ENCODE results near the gene POLD2. TPM values are rescaled to one million over a fixed set of nuclear protein-coding genes. Genes with fewer than 3 reads are reported as not detected.
"Not testable (repeated sequence)": the region's sequence is repeated elsewhere in the genome, so short reads cannot be mapped to it uniquely, and the experiment has no call there.

Gene POLD2
- polyA plus RNA-seq, 3 donors = 51.4 to 116 (median 96.0) TPM

DNA sequence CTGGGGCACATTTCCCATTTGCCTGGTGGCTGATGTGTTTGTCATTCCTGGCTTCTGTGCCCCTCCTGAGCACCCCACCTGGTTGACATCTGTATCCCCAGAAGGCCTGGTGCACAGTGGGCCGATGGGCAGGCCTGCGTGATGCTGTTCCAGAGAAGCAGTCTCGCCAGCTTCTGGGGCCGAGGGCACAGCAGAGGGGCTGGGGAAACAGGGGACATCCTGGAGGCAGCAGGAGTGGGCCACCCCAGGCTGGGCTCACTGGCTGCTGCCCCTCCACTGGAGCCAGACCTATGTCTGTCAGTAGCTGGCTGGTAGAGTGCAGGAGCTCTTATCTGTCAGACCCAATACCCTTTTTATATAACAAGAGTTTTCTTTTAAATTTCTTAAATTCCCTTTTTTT, 18.7 kb upstream of the POLD2 start:
- WGBS, 3 donors = 90 to 94% (median 93%) methylated on average over 4 of the region's 4 CpGs
- H3K27ac ChIP-seq (ENCODE audit: low read depth, low read length) = no peak overlapping the region

GRCh38 chr7:44141221-44141850, 18.0 kb upstream of the POLD2 start, which contains the start of gene MYL7:
Gene MYL7, minus strand, starts transcription at chr7:44141332. Its CDS starts 27 bp downstream, at chr7:44141305.
- 77 to 87% (median 87%) methylated on average over 6 of the region's 6 CpGs for WGBS, 3 donors

GRCh38 chr7:44140341-44140740, 17.0 kb upstream of the POLD2 start:
- 76 to 90% (median 87%) methylated on average over 7 to 10 of the region's 10 CpGs for WGBS, 3 donors

More at GRCh38 chr7:44141221-44141850, 18.0 kb upstream of the POLD2 start, which contains the start of gene MYL7:
- H3K27ac ChIP-seq (ENCODE audit: low read depth, low read length) = no peak within 1 kb of the TSS

GRCh38 chr7:44139311-44140010, 16.1 kb upstream of the POLD2 start:
- WGBS, 3 donors = 87 to 89% (median 88%) methylated on average over 14 of the region's 14 CpGs
- H3K27ac ChIP-seq (ENCODE audit: low read depth, low read length) = no peak overlapping the region

More at GRCh38 chr7:44140341-44140740, 17.0 kb upstream of the POLD2 start:
- H3K27ac ChIP-seq (ENCODE audit: low read depth, low read length) = no peak overlapping the region

GRCh38 chr7:44138698-44139097, 15.3 kb upstream of the POLD2 start:
- WGBS, 3 donors = 77 to 86% (median 85%) methylated on average over 8 of the region's 8 CpGs

GRCh38 chr7:44136731-44137130, 13.4 kb upstream of the POLD2 start:
- 78 to 88% (median 85%) methylated on average over 5 of the region's 5 CpGs for WGBS, 3 donors
- H3K27ac ChIP-seq (ENCODE audit: low read depth, low read length) = no peak overlapping the region

More at GRCh38 chr7:44138698-44139097, 15.3 kb upstream of the POLD2 start:
- H3K27ac ChIP-seq (ENCODE audit: low read depth, low read length) = no peak overlapping the region

- H3K27ac ChIP-seq (ENCODE audit: low read depth, low read length) = no peak overlapping the region
- WGBS, 3 donors = 86 to 94% (median 89%) methylated on average over 4 of the region's 4 CpGs
These were observed 11.7 kb upstream of the POLD2 start for GRCh38 chr7:44134943-44135628.

GRCh38 chr7:44133295-44133694, 9.9 kb upstream of the POLD2 start:
- WGBS, 3 donors = 71 to 84% (median 83%) methylated on average over 3 of the region's 3 CpGs
- H3K27ac ChIP-seq (ENCODE audit: low read depth, low read length) = no peak overlapping the region

- H3K27ac ChIP-seq (ENCODE audit: low read depth, low read length) = no peak overlapping the region
These were observed 8.7 kb upstream of the POLD2 start for GRCh38 chr7:44132039-44132438.

GRCh38 chr7:44131173-44132029, 8.1 kb upstream of the POLD2 start:
- H3K27ac ChIP-seq (ENCODE audit: low read depth, low read length) = no peak overlapping the region
- WGBS, 3 donors = 67 to 78% (median 76%) methylated on average over 11 to 12 of the region's 12 CpGs

More at GRCh38 chr7:44132039-44132438, 8.7 kb upstream of the POLD2 start:
- WGBS, 3 donors = 63 to 84% (median 82%) methylated on average over 2 of the region's 2 CpGs

DNA sequence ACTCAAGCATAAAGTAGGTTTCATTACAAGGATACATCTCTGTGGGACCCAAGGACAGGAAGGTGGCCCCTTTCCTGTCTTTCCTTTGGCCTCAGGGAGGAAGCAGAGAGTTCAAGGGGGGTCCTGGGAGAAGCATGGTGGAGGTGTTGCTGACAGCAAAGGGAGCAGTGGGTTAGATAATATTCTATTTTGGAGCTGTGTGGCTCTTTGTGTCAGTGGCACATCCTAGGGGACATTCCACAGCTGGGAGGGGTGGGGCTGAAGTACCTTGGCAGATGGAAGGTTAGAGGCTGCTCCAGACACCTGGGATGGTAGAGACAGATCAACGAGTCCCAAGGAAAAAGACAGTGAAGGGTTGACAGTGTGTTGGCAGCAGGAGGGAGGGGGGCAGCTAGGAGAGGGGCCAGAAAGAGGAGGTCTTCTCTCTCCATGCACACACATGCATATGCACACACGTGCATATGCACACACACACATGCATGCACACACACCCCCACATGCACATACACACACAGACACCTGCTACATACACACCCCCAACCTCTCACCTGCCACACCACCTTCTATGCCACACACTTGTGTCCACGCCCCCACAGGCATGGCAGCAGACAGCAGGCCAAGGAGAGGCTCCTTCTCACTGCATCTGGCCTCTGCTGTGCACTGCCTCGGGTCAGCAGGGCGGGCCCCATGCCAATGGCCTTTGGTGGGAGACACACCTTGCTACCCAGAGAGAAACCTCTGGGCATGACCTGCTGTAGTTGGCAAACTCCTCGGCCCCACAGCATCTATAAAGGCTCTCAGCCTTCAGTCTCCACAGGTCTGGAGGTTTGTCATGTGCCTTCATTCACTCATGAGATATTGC, 5.6 kb upstream of the POLD2 start:
- no peak overlapping the region for H3K27ac ChIP-seq (ENCODE audit: low read depth, low read length)
- WGBS, 3 donors = 66 to 80% (median 78%) methylated on average over 6 of the region's 6 CpGs

DNA sequence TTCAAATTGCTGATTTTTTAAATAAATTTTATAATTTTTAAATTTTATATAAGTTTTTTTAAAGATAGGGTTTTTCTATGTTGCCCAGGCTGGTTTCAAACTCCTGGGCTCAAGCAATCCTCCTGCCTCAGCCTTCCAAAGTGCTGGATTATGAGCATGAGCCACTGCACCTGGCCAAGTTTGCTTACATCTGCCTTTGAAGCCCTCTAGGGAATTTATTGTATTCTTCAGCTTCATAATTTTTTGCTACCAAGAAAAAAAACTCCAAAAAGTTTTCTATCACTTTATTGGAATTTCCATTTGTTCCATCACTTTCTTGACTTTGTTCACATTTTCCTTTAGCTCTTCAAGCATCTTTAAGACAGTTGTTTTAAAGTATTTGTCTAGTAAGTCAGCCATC, 3.8 kb upstream of the POLD2 start:
- H3K27ac ChIP-seq (ENCODE audit: low read depth, low read length) = no peak overlapping the region

GRCh38 chr7:44126574-44126973, 3.2 kb upstream of the POLD2 start:
- not testable (repeated sequence) for H3K27ac ChIP-seq (ENCODE audit: low read depth, low read length)
- 91 to 93% (median 92%) methylated on average over 4 of the region's 4 CpGs for WGBS, 3 donors

DNA sequence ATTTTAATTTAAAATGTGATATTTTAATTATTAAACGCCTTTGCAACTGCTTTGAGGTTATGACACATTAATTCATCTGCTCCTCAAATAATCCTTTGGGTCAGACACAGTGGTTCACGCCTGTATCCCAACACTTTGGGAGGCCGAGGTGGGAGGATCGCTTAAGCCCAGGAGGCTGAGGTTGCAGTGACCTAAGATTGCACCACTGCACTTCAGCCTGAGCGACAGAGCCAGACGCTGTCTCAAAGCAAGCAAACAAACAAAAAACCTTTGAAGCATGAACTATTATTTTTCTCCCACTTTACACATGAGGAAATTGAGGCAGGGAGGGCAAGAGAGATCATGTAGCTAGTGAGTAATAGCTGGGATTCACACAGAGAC, 1.5 kb upstream of the POLD2 start:
- no peak overlapping the region for H3K27ac ChIP-seq (ENCODE audit: low read depth, low read length)
- WGBS, 3 donors = 93 to 95% (median 95%) methylated on average over 6 of the region's 6 CpGs

DNA sequence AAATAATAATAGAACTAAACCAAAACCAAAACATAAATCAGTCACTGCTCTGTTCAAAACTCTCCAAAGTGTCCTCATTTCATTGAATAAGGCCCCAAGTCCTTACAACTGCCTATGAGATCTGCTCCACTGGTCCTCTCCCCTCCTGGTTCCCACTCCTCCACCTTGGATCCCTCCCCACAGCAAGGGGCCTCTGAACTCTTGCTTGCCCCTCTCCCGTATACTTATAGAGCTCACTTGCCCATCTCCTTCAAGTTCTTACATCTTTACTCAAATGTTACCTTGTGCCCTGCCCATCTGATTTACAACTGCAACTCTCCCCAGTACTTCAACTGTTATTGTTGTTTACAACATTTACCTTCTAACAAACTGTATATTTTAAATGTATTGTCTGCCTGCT, 819 bp downstream of the POLD2 start:
- 48 to 56% (median 50%) methylated on average over 1 of the region's 1 CpG for WGBS, 3 donors
- H3K27ac ChIP-seq (ENCODE audit: low read depth, low read length) = no peak overlapping the region

DNA sequence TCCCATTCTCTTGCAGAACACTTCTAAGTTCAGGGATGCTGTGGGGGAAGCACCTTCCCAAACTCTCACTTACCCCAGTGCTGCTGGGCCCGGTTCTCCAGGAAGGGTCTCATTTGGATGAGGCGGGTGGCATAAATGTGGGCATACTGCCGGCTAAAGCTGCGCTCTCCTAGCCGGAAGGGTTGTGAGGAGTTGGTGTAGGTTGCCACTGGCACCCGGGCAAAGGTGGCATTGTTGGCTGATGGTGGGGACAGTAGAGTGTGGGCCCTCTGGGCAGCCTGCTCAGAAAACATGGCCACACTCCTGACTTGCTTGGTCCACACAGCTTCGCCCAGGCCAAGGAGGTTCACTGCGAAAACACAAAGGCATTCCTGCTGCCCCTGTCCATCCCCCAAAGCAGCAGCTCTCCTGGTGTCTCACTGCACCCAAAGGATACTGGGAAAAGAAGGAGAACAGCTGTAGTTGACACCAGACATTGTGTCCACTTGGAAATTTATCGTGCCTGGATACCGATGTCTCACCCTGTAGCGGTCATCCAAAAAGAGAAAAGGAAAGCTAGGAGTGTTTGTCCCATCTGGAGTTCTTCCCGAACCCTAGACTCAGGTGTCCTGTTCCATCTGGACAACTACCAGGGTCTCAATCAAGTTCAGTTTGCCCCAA, 1.5 kb downstream of the POLD2 start:
- WGBS, 3 donors = 78 to 96% (median 94%) methylated on average over 12 of the region's 12 CpGs
- H3K27ac ChIP-seq (ENCODE audit: low read depth, low read length) = no peak overlapping the region

DNA sequence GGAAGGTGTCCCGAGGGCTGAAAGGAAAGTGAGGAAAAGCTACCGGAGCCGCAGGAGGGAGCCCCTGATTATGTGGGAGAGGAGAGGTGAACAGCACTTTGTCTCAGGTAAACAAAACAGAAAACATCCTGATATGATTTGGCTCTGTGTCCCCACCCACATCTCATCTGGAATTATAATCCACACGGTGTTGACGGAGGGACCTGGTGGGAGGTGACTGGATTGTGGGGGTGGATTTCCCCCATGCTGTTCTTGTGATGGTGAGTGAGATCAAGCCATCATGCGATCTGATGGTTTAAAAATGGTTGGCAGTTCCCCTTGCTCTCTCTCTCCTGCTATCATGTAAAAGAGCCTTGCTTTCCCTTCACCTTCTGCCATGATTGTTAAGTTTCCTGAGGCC, 3.0 kb downstream of the POLD2 start:
- H3K27ac ChIP-seq (ENCODE audit: low read depth, low read length) = no peak overlapping the region
- WGBS, 3 donors = 79 to 89% (median 87%) methylated on average over 6 of the region's 6 CpGs
